ENCODE results near the gene NPTN.

GRCh38 chr15:73637527-73637926 lies 4.3 kb upstream of the NPTN start:
- no peak for TF ChIP-seq ZFP30 (CRISPR knock-in tag; IDR thresholded peaks at IDR 0.05)
- no peak for TF ChIP-seq PPARA (CRISPR knock-in tag; IDR thresholded peaks at IDR 0.05; ENCODE audit: borderline replicate concordance)
- no peak for TF ChIP-seq CREB5 (CRISPR knock-in tag; IDR thresholded peaks at IDR 0.05; ENCODE audit: low read depth)
- TF ChIP-seq ZFP3 (CRISPR knock-in tag; IDR thresholded peaks at IDR 0.05): no peak
- TF ChIP-seq GLIS3 (CRISPR knock-in tag; IDR thresholded peaks at IDR 0.05): no peak
- no peak for TF ChIP-seq SNAI2 (CRISPR knock-in tag; IDR thresholded peaks at IDR 0.05)
- TF ChIP-seq TCF4 (CRISPR knock-in tag; IDR thresholded peaks at IDR 0.05; ENCODE audit: borderline replicate concordance): no peak
- TF ChIP-seq ZNF565 (CRISPR knock-in tag; conservative IDR thresholded peaks at IDR 0.05; ENCODE audit: low read depth): no peak
- TF ChIP-seq, protein P1, sequence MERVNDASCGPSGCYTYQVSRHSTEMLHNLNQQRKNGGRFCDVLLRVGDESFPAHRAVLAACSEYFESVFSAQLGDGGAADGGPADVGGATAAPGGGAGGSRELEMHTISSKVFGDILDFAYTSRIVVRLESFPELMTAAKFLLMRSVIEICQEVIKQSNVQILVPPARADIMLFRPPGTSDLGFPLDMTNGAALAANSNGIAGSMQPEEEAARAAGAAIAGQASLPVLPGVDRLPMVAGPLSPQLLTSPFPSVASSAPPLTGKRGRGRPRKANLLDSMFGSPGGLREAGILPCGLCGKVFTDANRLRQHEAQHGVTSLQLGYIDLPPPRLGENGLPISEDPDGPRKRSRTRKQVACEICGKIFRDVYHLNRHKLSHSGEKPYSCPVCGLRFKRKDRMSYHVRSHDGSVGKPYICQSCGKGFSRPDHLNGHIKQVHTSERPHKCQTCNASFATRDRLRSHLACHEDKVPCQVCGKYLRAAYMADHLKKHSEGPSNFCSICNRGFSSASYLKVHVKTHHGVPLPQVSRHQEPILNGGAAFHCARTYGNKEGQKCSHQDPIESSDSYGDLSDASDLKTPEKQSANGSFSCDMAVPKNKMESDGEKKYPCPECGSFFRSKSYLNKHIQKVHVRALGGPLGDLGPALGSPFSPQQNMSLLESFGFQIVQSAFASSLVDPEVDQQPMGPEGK (CRISPR knock-in tag; IDR thresholded peaks at IDR 0.05; ENCODE audit: borderline replicate concordance): no peak
- TF ChIP-seq ISL1 (CRISPR knock-in tag; IDR thresholded peaks at IDR 0.05): no peak
- no peak for TF ChIP-seq CSDC2 (CRISPR knock-in tag; IDR thresholded peaks at IDR 0.05)
- no peak for TF ChIP-seq CSRNP3 (CRISPR knock-in tag; IDR thresholded peaks at IDR 0.05)
- no peak for TF ChIP-seq ZC3H10 (CRISPR knock-in tag; IDR thresholded peaks at IDR 0.05)
